Measurements from ENCODE around the gene GRAMD1C. TPM values are rescaled to one million over a fixed set of nuclear protein-coding genes. Genes with fewer than 3 reads are reported as not detected.

GRAMD1C gene
- total RNA-seq, 1 donor from 2014 or later, result 3.7 TPM

- Histone ChIP-seq H3K9ac (ENCODE audit: low read length) (no peak overlapping the region), H3K9me3 (ENCODE audit: insufficient read depth, low read depth, low read length) (peaks cover 4% of the 10 kb centered on the region), H3K4me1 (ENCODE audit: insufficient read depth, low read length) (no peaks in the 10 kb centered on the region), H3K36me3 (ENCODE audit: insufficient read depth, low read length) (no peaks in the 10 kb centered on the region), H3K79me2 (ENCODE audit: insufficient read depth, low read length) (no peaks in the 10 kb centered on the region), H3K27ac (ENCODE audit: low read depth, low read length) (no peak overlapping the region), H2AFZ (ENCODE audit: low read depth, low read length) (no peak overlapping the region), H3K4me2 (ENCODE audit: low read length) (no peak overlapping the region), H3K4me3 (ENCODE audit: insufficient read depth, low read depth, low read length) (no peak overlapping the region), H3K27me3 (ENCODE audit: insufficient read depth, low read length) (no peaks in the 10 kb centered on the region), H4K20me1 (ENCODE audit: insufficient read depth, low read length) (no peaks in the 10 kb centered on the region)
- no peaks in the 10 kb centered on the region for H3K36me3 Mint-ChIP-seq (ENCODE audit: low read depth, unreplicated experiment)
- no peak for FAIRE-seq
- no peak overlapping the region for H3K4me3 Mint-ChIP-seq (ENCODE audit: unreplicated experiment)
- H3K4me1 Mint-ChIP-seq (ENCODE audit: low read depth, unreplicated experiment), result no peaks in the 10 kb centered on the region
- TF ChIP-seq EZH2 (IDR thresholded peaks at IDR 0.05; ENCODE audit: insufficient read depth, low read length) (no peak), CTCF (IDR thresholded peaks at IDR 0.05; ENCODE audit: insufficient read depth, low read depth, low read length) (no peak)
- H3K9me3 Mint-ChIP-seq (ENCODE audit: unreplicated experiment), result peaks cover 3% of the 10 kb centered on the region
- H3K27ac Mint-ChIP-seq (ENCODE audit: unreplicated experiment), result no peak overlapping the region
- DNase-seq (ENCODE audit: low read depth), result no peak
- no peaks in the 10 kb centered on the region for H3K27me3 Mint-ChIP-seq (ENCODE audit: low read depth, unreplicated experiment)
Measured at GRCh38 chr3:113906568-113907140, 68.1 kb downstream of the GRAMD1C start.

GRCh38 chr3:113908133-113908532, 69.5 kb downstream of the GRAMD1C start:
- H2AFZ ChIP-seq (ENCODE audit: low read depth, low read length), result no peak overlapping the region
- no peaks in the 10 kb centered on the region for H3K4me1 ChIP-seq (ENCODE audit: insufficient read depth, low read length)
- no peak for FAIRE-seq
- H3K27ac ChIP-seq (ENCODE audit: low read depth, low read length), result no peak overlapping the region
- no peaks in the 10 kb centered on the region for H3K36me3 ChIP-seq (ENCODE audit: insufficient read depth, low read length)
- H3K36me3 Mint-ChIP-seq (ENCODE audit: low read depth, unreplicated experiment), result no peaks in the 10 kb centered on the region
- DNase-seq (ENCODE audit: low read depth), result no peak
- H3K4me2 ChIP-seq (ENCODE audit: low read length), result no peak overlapping the region
- no peak overlapping the region for H3K4me3 Mint-ChIP-seq (ENCODE audit: unreplicated experiment)
- peaks cover 3% of the 10 kb centered on the region for H3K9me3 Mint-ChIP-seq (ENCODE audit: unreplicated experiment)
- H3K9ac ChIP-seq (ENCODE audit: low read length), result no peak overlapping the region
- no peak overlapping the region for H3K4me3 ChIP-seq (ENCODE audit: insufficient read depth, low read depth, low read length)
- no peak for TF ChIP-seq CTCF (IDR thresholded peaks at IDR 0.05; ENCODE audit: insufficient read depth, low read depth, low read length)
- no peak for TF ChIP-seq EZH2 (IDR thresholded peaks at IDR 0.05; ENCODE audit: insufficient read depth, low read length)
- H3K27me3 ChIP-seq (ENCODE audit: insufficient read depth, low read length), result no peaks in the 10 kb centered on the region
- H4K20me1 ChIP-seq (ENCODE audit: insufficient read depth, low read length), result no peaks in the 10 kb centered on the region
- no peaks in the 10 kb centered on the region for H3K79me2 ChIP-seq (ENCODE audit: insufficient read depth, low read length)
- H3K9me3 ChIP-seq (ENCODE audit: insufficient read depth, low read depth, low read length), result peaks cover 4% of the 10 kb centered on the region
- no peaks in the 10 kb centered on the region for H3K27me3 Mint-ChIP-seq (ENCODE audit: low read depth, unreplicated experiment)
- H3K4me1 Mint-ChIP-seq (ENCODE audit: low read depth, unreplicated experiment), result no peaks in the 10 kb centered on the region
- H3K27ac Mint-ChIP-seq (ENCODE audit: unreplicated experiment), result no peak overlapping the region

GRCh38 chr3:113910966-113911365, 72.4 kb downstream of the GRAMD1C start:
- peaks cover 9% of the 10 kb centered on the region for H3K4me1 ChIP-seq (ENCODE audit: insufficient read depth, low read length)
- no peaks in the 10 kb centered on the region for H3K27me3 Mint-ChIP-seq (ENCODE audit: low read depth, unreplicated experiment)
- no peak overlapping the region for H2AFZ ChIP-seq (ENCODE audit: low read depth, low read length)
- H3K9me3 ChIP-seq (ENCODE audit: insufficient read depth, low read depth, low read length), result no peaks in the 10 kb centered on the region
- H3K4me1 Mint-ChIP-seq (ENCODE audit: low read depth, unreplicated experiment), result no peaks in the 10 kb centered on the region
- no peak overlapping the region for H3K4me3 ChIP-seq (ENCODE audit: insufficient read depth, low read depth, low read length)
- no peak overlapping the region for H3K27ac Mint-ChIP-seq (ENCODE audit: unreplicated experiment)
- H3K79me2 ChIP-seq (ENCODE audit: insufficient read depth, low read length), result no peaks in the 10 kb centered on the region
- H3K27ac ChIP-seq (ENCODE audit: low read depth, low read length), result no peak overlapping the region
- no peak overlapping the region for H3K4me3 Mint-ChIP-seq (ENCODE audit: unreplicated experiment)
- no peak for TF ChIP-seq CTCF (IDR thresholded peaks at IDR 0.05; ENCODE audit: insufficient read depth, low read depth, low read length)
- no peak for TF ChIP-seq EZH2 (IDR thresholded peaks at IDR 0.05; ENCODE audit: insufficient read depth, low read length)
- H3K27me3 ChIP-seq (ENCODE audit: insufficient read depth, low read length), result no peaks in the 10 kb centered on the region
- H3K9me3 Mint-ChIP-seq (ENCODE audit: unreplicated experiment), result no peaks in the 10 kb centered on the region
- H3K4me2 ChIP-seq (ENCODE audit: low read length), result no peak overlapping the region
- no peaks in the 10 kb centered on the region for H3K36me3 ChIP-seq (ENCODE audit: insufficient read depth, low read length)
- no peaks in the 10 kb centered on the region for H4K20me1 ChIP-seq (ENCODE audit: insufficient read depth, low read length)
- no peak for FAIRE-seq
- no peaks in the 10 kb centered on the region for H3K36me3 Mint-ChIP-seq (ENCODE audit: low read depth, unreplicated experiment)
- H3K9ac ChIP-seq (ENCODE audit: low read length), result no peak overlapping the region
- peak; percentile 11 for DNase-seq (ENCODE audit: low read depth)
